ENCODE data around the gene TMEM140.

The TMEM140 gene

GRCh38 chr7:135162382-135163001 is 14.6 kb downstream of the TMEM140 start:
- no CpG with 5 or more reads among the region's 2 CpGs for WGBS, 2 donors (ENCODE audit: extremely low coverage in 2 of 2, insufficient read length in 2 of 2, insufficient replicate concordance in 1 of 2)
- Histone ChIP-seq H3K4me2 (ENCODE audit: insufficient read depth, low read length, poor library complexity, severe bottlenecking) (no peak overlapping the region), H2BK12ac (ENCODE audit: low read length) (no peak overlapping the region), H2AFZ (ENCODE audit: low read length) (no peak overlapping the region), H3K79me1 (ENCODE audit: low read depth, low read length) (no peaks in the 10 kb centered on the region), H4K91ac (ENCODE audit: low read depth, low read length, poor library complexity) (no peak overlapping the region), H3K14ac (ENCODE audit: low read length) (no peak overlapping the region), H2BK5ac (ENCODE audit: low read length) (no peak overlapping the region), H3K23ac (ENCODE audit: low read depth, low read length, poor library complexity) (no peak overlapping the region), H3K9me3 (replicated peaks in 1 of 2; ENCODE audit: control insufficient read depth in 2 of 2, insufficient read depth in 1 of 2, low read depth in 1 of 2, low read length in 2 of 2) (peaks cover 15 to 23% of the 10 kb centered on the region in 2 donors), H3K27me3 (ENCODE audit: control insufficient read depth in 3 of 3, insufficient read depth in 3 of 3, low read depth in 1 of 3, low read length in 3 of 3) (no peaks in the 10 kb centered on the region), H3K9ac (ENCODE audit: low read depth, low read length, poor library complexity) (no peak overlapping the region), H4K8ac (ENCODE audit: low read depth, low read length) (no peak overlapping the region), H3K18ac (ENCODE audit: low read length) (no peak overlapping the region), H2BK15ac (ENCODE audit: low read length) (no peak overlapping the region), H3K4me1 (ENCODE audit: control insufficient read depth in 2 of 2, insufficient read depth in 1 of 2, low read depth in 1 of 2, low read length in 2 of 2) (peaks cover 0 to 5% of the 10 kb centered on the region in 2 donors), H3K36me3 (replicated peaks in 1 of 2; ENCODE audit: control insufficient read depth in 2 of 2, insufficient read depth in 2 of 2, low read length in 2 of 2) (peaks cover 35 to 57% of the 10 kb centered on the region in 2 donors), H2AK5ac (ENCODE audit: low read depth, low read length) (no peak overlapping the region), H3K27ac (replicated peaks; ENCODE audit: low read length) (no peak overlapping the region), H2BK120ac (ENCODE audit: low read depth, low read length) (no peak overlapping the region), H3K4ac (ENCODE audit: low read length) (no peak overlapping the region), H3K4me3 (ENCODE audit: low read length in 2 of 2) (no peak overlapping the region)
- no peak for DNase-seq (ENCODE audit: low spot score)

DNA sequence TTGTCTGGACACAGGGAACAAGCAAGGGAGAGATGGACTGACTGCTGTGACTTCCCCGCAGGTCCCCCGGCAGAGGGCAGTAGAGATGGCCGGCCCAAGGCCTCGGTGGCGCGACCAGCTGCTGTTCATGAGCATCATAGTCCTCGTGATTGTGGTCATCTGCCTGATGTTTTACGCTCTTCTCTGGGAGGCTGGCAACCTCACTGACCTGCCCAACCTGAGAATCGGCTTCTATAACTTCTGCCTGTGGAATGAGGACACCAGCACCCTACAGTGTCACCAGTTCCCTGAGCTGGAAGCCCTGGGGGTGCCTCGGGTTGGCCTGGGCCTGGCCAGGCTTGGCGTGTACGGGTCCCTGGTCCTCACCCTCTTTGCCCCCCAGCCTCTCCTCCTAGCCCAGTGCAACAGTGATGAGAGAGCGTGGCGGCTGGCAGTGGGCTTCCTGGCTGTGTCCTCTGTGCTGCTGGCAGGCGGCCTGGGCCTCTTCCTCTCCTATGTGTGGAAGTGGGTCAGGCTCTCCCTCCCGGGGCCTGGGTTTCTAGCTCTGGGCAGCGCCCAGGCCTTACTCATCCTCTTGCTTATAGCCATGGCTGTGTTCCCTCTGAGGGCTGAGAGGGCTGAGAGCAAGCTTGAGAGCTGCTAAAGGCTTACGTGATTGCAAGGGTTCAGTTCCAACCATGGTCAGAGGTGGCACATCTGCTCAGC is 16.6 kb downstream of the TMEM140 start:
- no peak overlapping the region for H2AK5ac ChIP-seq (ENCODE audit: low read depth, low read length)
- peaks cover 50 to 75% of the 10 kb centered on the region in 2 donors for H3K36me3 ChIP-seq (replicated peaks in 1 of 2; ENCODE audit: control insufficient read depth in 2 of 2, insufficient read depth in 2 of 2, low read length in 2 of 2)
- H3K9me3 ChIP-seq (replicated peaks in 1 of 2; ENCODE audit: control insufficient read depth in 2 of 2, insufficient read depth in 1 of 2, low read depth in 1 of 2, low read length in 2 of 2), result peaks cover 6 to 12% of the 10 kb centered on the region in 2 donors
- no peaks in the 10 kb centered on the region for H3K27me3 ChIP-seq (ENCODE audit: control insufficient read depth in 3 of 3, insufficient read depth in 3 of 3, low read depth in 1 of 3, low read length in 3 of 3)
- H4K91ac ChIP-seq (ENCODE audit: low read depth, low read length, poor library complexity), result no peak overlapping the region
- H2BK15ac ChIP-seq (ENCODE audit: low read length), result no peak overlapping the region
- no peak overlapping the region for H3K14ac ChIP-seq (ENCODE audit: low read length)
- H3K27ac ChIP-seq (replicated peaks; ENCODE audit: low read length), result no peak overlapping the region
- H3K4me1 ChIP-seq (ENCODE audit: control insufficient read depth in 2 of 2, insufficient read depth in 1 of 2, low read depth in 1 of 2, low read length in 2 of 2), result peaks cover 2 to 6% of the 10 kb centered on the region in 2 donors
- no peak overlapping the region for H4K8ac ChIP-seq (ENCODE audit: low read depth, low read length)
- no peak overlapping the region for H3K4me2 ChIP-seq (ENCODE audit: insufficient read depth, low read length, poor library complexity, severe bottlenecking)
- no peak for DNase-seq (ENCODE audit: low spot score)
- H2BK12ac ChIP-seq (ENCODE audit: low read length), result no peak overlapping the region
- no peak overlapping the region for H3K23ac ChIP-seq (ENCODE audit: low read depth, low read length, poor library complexity)
- H3K4ac ChIP-seq (ENCODE audit: low read length), result no peak overlapping the region
- H3K79me1 ChIP-seq (ENCODE audit: low read depth, low read length), result peaks cover 10% of the 10 kb centered on the region
- no peak overlapping the region for H2BK120ac ChIP-seq (ENCODE audit: low read depth, low read length)
- H2BK5ac ChIP-seq (ENCODE audit: low read length), result no peak overlapping the region
- no peak overlapping the region for H3K4me3 ChIP-seq (ENCODE audit: low read length in 2 of 2)
- H3K18ac ChIP-seq (ENCODE audit: low read length), result no peak overlapping the region
- no peak overlapping the region for H3K9ac ChIP-seq (ENCODE audit: low read depth, low read length, poor library complexity)
- no CpG with 5 or more reads among the region's 18 CpGs for WGBS, 2 donors (ENCODE audit: extremely low coverage in 2 of 2, insufficient read length in 2 of 2, insufficient replicate concordance in 1 of 2)
- H2AFZ ChIP-seq (ENCODE audit: low read length), result no peak overlapping the region

DNA sequence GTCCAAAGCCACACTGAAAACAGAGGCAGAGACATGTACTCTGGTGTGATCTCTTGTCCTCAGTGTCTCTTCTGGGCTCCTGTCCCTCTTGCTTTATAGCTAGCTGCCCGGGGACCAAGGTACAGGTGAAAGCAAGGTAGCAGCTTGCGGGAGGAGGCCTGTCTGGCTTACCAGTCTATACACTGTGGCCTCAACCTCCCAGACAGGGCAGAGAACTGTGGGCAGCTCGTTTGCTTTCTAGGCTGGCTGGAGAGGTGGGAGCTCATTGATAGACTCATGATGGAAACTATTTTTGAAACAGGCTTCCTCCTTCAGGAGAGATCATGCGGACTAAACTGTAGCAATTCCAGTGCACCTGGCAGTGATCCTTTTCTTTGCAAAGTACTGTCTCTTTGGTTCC is 18.0 kb downstream of the TMEM140 start:
- no peak overlapping the region for H3K4me2 ChIP-seq (ENCODE audit: insufficient read depth, low read length, poor library complexity, severe bottlenecking)
- H3K14ac ChIP-seq (ENCODE audit: low read length), result no peak overlapping the region
- peaks cover 10% of the 10 kb centered on the region for H3K79me1 ChIP-seq (ENCODE audit: low read depth, low read length)
- no peak overlapping the region for H4K8ac ChIP-seq (ENCODE audit: low read depth, low read length)
- H3K36me3 ChIP-seq (replicated peaks in 1 of 2; ENCODE audit: control insufficient read depth in 2 of 2, insufficient read depth in 2 of 2, low read length in 2 of 2), result peaks cover 50 to 69% of the 10 kb centered on the region in 2 donors
- H3K9ac ChIP-seq (ENCODE audit: low read depth, low read length, poor library complexity), result no peak overlapping the region
- H3K4me3 ChIP-seq (ENCODE audit: low read length in 2 of 2), result no peak overlapping the region
- no peak overlapping the region for H3K27ac ChIP-seq (replicated peaks; ENCODE audit: low read length)
- H2AFZ ChIP-seq (ENCODE audit: low read length), result no peak overlapping the region
- WGBS, 2 donors (ENCODE audit: extremely low coverage in 2 of 2, insufficient read length in 2 of 2, insufficient replicate concordance in 1 of 2), result no CpG with 5 or more reads among the region's 4 CpGs
- no peak overlapping the region for H2AK5ac ChIP-seq (ENCODE audit: low read depth, low read length)
- H4K91ac ChIP-seq (ENCODE audit: low read depth, low read length, poor library complexity), result no peak overlapping the region
- no peak overlapping the region for H3K4ac ChIP-seq (ENCODE audit: low read length)
- no peak overlapping the region for H3K18ac ChIP-seq (ENCODE audit: low read length)
- H2BK15ac ChIP-seq (ENCODE audit: low read length), result no peak overlapping the region
- H3K4me1 ChIP-seq (ENCODE audit: control insufficient read depth in 2 of 2, insufficient read depth in 1 of 2, low read depth in 1 of 2, low read length in 2 of 2), result peaks cover 2 to 3% of the 10 kb centered on the region in 2 donors
- H2BK120ac ChIP-seq (ENCODE audit: low read depth, low read length), result no peak overlapping the region
- no peak overlapping the region for H3K23ac ChIP-seq (ENCODE audit: low read depth, low read length, poor library complexity)
- peaks cover 6 to 9% of the 10 kb centered on the region in 2 donors for H3K9me3 ChIP-seq (replicated peaks in 1 of 2; ENCODE audit: control insufficient read depth in 2 of 2, insufficient read depth in 1 of 2, low read depth in 1 of 2, low read length in 2 of 2)
- H2BK5ac ChIP-seq (ENCODE audit: low read length), result no peak overlapping the region
- DNase-seq (ENCODE audit: low spot score), result no peak
- no peak overlapping the region for H2BK12ac ChIP-seq (ENCODE audit: low read length)
- no peaks in the 10 kb centered on the region for H3K27me3 ChIP-seq (ENCODE audit: control insufficient read depth in 3 of 3, insufficient read depth in 3 of 3, low read depth in 1 of 3, low read length in 3 of 3)

- no peak overlapping the region for H3K14ac ChIP-seq (ENCODE audit: low read length)
- no peak overlapping the region for H3K23ac ChIP-seq (ENCODE audit: low read depth, low read length, poor library complexity)
- no peak overlapping the region for H3K4ac ChIP-seq (ENCODE audit: low read length)
- no peak for DNase-seq (ENCODE audit: low spot score)
- no peak overlapping the region for H3K4me3 ChIP-seq (ENCODE audit: low read length in 2 of 2)
- no CpG with 5 or more reads among the region's 18 CpGs for WGBS, 2 donors (ENCODE audit: extremely low coverage in 2 of 2, insufficient read length in 2 of 2, insufficient replicate concordance in 1 of 2)
- H3K9ac ChIP-seq (ENCODE audit: low read depth, low read length, poor library complexity), result no peak overlapping the region
- no peak overlapping the region for H2BK12ac ChIP-seq (ENCODE audit: low read length)
- no peak overlapping the region for H2BK15ac ChIP-seq (ENCODE audit: low read length)
- no peak overlapping the region for H2AFZ ChIP-seq (ENCODE audit: low read length)
- no peak overlapping the region for H2BK120ac ChIP-seq (ENCODE audit: low read depth, low read length)
- peaks cover 3 to 4% of the 10 kb centered on the region in 2 donors for H3K4me1 ChIP-seq (ENCODE audit: control insufficient read depth in 2 of 2, insufficient read depth in 1 of 2, low read depth in 1 of 2, low read length in 2 of 2)
- H3K9me3 ChIP-seq (replicated peaks in 1 of 2; ENCODE audit: control insufficient read depth in 2 of 2, insufficient read depth in 1 of 2, low read depth in 1 of 2, low read length in 2 of 2), result peaks cover 6 to 9% of the 10 kb centered on the region in 2 donors
- no peak overlapping the region for H4K91ac ChIP-seq (ENCODE audit: low read depth, low read length, poor library complexity)
- no peak overlapping the region for H4K8ac ChIP-seq (ENCODE audit: low read depth, low read length)
- H3K36me3 ChIP-seq (replicated peaks in 1 of 2; ENCODE audit: control insufficient read depth in 2 of 2, insufficient read depth in 2 of 2, low read length in 2 of 2), result peaks cover 50 to 69% of the 10 kb centered on the region in 2 donors
- H3K79me1 ChIP-seq (ENCODE audit: low read depth, low read length), result peaks cover 10% of the 10 kb centered on the region
- H2BK5ac ChIP-seq (ENCODE audit: low read length), result no peak overlapping the region
- H3K27ac ChIP-seq (replicated peaks; ENCODE audit: low read length), result no peak overlapping the region
- H3K18ac ChIP-seq (ENCODE audit: low read length), result no peak overlapping the region
- H2AK5ac ChIP-seq (ENCODE audit: low read depth, low read length), result no peak overlapping the region
- H3K27me3 ChIP-seq (ENCODE audit: control insufficient read depth in 3 of 3, insufficient read depth in 3 of 3, low read depth in 1 of 3, low read length in 3 of 3), result no peaks in the 10 kb centered on the region
- no peak overlapping the region for H3K4me2 ChIP-seq (ENCODE audit: insufficient read depth, low read length, poor library complexity, severe bottlenecking)
Observed at GRCh38 chr7:135166338-135166990, 18.6 kb downstream of the TMEM140 start.
